HG03575 (cell line): ENCODE data around the gene PGLYRP4.
"Not testable (repeated sequence)": the region's sequence is repeated elsewhere in the genome, so short reads cannot be mapped to it uniquely, and the experiment has no call there.

ENCODE experiments used
- ATAC-seq: cut with Tn5 transposase; IDR thresholded peaks from one replicate; pipeline ENCODE4 v1.9.1; 2021; ENCODE audit not compliant: unreplicated experiment, insufficient number of reproducible peaks, low FRiP score; ENCODE audit errors: extremely low read depth

Gene PGLYRP4

DNA sequence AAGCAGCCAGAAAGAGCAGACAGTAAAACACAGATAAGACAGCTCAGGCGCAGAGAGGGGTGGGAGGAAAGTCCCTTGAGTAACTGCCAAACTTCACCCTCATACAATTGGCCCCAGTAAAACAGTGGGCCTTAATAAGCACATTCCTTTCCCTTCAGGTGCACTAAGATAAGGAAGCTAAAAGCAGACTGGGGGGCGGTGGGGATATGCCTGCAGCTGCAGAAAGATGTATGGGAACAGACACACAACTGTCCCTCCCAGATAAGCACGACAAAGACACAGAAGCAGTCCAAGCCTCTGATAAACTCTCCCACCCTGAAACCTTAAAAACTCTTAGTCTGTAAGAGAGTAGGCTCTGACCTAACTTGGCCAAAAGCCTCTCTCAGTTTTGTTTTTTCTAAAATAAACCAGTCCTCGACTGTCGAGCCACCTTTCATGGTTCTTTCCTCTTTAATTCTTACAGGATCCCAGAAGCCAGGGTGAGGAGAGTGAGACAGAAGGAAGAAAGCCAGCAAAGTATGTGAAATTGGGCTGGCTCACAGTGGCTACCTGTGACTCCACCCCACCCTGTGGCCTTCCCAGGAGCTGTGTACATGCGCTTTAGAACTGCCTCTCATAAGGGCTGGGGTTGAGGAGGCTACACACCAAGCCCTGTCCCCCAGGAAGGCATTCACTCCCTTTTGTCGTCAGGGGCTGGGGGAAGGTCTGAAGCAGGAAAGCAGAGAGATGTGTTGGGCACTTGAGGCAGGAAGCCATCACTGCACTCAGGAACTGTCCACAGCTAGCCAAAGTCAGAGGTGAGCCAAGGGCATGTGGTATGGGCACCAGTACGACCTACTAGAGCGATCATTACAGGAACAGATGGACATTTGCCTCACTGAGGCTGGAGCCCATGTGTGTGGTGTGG, 4.6 kb downstream of the PGLYRP4 start:
- no peak for ATAC-seq

DNA sequence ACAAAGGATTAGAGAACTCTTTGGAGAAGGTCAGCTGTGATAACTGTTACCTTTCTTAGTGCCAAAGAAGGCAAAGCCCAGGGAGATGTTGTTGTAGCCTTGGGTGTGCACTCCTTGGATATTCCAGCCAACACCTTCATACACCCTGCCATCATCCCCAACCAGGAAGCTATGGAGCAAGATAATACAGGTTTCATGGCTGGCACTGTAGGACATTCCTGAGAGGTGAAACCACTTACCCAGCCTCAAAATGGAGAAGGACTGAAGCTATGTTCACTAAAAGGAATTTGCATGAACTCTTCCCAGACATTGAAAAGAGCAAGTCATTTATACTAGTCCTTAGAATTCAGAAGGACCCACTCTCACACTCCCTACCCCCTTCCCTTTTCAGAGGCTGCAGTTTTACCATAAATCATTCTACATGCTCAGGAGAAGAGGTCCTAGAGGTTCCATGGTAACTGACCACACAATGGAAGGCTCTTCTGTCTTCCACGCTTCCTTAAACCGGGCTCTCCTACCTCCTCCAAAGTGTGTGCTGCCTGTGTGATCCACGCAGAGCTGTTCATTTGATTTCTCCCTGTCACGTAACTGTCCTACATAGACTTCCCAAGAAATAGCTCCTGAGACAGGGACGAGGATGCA, 5.5 kb downstream of the PGLYRP4 start:
- no peak for ATAC-seq

DNA sequence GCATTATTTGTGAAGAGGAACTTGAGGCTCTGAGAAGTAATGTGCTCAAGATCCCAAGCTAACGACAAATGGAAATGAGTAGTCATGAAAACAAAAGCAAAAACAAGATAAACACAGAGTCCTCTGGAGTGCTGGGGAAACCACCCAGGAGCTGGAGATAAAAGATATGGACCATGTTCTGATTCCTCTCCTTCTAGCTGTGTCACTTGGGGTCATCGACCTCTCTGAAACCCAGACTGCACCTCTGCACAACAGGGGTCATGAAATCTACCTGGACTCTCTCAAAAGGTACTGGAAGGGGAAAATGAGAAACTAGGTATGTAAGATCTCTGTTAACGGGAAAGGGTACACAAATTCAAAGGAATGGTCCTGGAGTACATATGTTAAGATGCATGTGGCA, 6.5 kb downstream of the PGLYRP4 start:
- no peak for ATAC-seq

DNA sequence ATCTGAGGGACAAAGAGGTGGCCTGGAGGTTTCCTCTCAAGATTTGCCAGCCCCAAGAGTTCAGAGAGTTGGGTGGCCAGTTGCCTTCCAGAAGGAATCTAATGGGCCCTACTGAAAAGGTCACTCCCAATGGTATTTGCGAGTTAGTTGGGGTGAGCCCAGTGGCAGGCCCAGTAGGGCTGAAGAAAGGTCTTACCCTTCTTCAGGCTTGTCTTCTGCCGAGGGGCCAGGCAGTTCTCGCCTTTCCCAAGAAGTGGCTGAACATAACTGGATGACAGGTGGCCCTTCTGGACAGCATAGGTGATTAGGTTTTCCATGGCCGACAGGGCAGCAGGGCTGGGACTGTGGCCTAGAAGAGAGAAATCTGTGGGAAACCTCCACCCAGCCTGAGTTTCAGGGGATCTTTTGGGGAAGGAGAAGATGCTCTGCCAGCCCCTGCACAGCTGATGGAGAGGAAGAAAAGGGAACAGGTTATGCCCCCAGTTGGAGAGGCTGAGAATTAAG, 7.2 kb downstream of the PGLYRP4 start:
- no peak for ATAC-seq

DNA sequence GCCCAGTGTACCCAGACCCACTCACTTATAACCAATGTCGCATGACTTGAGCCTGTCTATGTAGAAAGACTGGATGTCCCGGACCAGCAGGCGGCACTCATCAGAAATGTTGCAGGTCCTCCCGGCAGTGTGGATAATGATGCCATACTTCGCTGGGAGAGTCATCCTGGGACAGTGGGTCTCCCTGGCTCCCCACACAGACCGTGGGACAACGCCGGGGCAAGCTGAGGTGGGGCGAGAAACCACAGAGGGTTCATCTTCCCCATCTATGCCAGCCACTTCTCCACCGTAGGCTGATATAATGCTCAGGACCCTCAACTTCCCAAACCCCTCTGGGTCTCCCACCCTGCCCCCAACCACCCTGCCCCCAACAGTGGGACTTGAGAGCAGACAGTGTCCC, 8.3 kb downstream of the PGLYRP4 start:
- ATAC-seq: no peak

DNA sequence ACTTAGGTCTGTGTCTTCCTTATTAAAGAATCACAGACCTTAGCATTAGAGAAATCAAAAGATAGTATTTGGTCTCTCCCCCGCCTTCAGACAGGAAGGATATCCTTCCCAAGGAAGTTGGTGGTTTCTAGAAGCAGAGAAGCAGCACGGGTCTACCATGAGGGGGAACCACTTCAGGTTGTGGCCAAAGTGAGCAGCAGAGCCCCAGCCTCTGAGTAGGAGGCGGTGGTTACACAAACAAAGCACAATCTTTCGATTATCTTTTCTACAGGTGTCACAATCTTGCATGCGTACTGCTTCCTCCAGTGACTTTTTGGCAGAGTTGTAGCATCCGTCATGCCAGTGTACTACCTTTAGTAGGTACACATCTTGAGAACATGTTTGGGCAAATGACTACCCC, 8.8 kb downstream of the PGLYRP4 start:
- ATAC-seq: no peak

DNA sequence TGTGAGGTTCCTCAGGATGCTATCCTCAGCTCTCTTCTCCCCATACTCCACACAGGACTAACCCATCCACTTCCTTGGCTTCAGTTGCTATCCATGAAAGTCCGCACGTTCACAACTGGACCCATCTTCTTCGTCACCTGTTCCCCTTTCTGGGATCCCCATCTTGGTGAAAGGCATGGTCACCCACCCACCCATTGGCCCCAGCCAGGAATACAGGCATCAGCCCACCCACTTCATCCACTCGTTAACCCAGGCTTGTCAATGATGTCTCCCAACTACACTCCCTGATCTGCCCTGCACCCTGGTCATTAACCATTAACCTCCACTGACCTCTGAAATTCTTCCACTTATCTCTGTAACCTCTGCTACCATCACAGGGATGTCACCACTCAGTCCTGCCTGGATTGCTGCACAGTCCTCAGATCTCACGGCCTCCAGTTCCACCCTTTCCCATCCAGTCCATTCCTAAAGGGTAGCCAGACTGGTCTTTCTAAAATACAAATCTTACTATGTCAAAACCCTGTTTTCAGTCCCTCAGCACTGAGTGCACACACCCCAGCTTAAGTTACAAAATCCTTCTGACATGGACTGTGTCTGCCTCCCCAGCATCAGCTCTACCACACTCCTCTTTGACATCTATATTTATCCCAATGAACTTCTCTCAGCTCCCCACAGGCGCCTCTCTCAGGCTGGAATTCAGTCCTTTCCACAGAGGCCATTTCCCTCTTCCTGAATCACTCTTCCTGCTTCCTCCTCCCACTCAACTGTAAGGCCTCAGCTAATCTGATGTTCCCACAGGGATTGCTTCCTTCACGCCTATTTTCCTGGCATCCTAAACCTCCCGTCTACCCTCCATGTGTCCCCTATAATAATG, 10.4 kb downstream of the PGLYRP4 start:
- no peak for ATAC-seq

DNA sequence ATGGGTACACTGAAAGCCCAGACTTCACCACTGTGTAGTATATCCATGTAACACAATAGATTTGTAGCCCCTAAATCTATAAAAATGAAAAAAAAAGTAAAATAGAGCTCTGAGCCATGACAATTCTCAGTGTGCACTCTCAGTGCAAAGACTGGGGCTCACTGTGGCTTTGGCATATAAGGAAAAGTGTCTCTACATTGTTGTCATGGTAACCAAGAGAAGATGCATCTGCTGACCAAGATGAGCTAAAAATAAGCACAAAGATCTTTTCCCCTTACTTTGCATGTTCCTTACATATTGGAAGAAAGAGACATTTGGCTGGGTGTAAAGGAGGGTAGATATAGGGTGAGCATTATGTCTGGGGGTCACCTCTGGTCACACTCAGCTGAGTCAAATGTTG, 12.0 kb downstream of the PGLYRP4 start:
- ATAC-seq: no peak

DNA sequence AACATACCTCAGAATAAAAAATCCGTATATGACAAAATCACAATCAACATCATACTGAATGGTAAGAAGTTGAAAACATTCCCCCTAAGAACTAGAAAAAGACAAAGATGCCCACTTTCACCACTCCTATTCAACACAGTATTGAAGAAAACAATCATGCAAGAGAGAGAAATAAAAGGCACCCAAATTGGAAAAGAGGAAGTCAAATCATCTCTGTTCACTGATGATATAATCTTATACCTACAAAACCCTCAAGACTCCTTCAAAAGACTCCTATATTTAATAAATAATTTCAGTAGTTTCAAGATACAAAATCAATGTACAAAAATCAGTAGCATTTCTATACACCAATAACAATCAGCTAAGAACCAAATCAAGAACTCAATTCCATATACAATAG, 14.7 kb downstream of the PGLYRP4 start:
- ATAC-seq: no peak

DNA sequence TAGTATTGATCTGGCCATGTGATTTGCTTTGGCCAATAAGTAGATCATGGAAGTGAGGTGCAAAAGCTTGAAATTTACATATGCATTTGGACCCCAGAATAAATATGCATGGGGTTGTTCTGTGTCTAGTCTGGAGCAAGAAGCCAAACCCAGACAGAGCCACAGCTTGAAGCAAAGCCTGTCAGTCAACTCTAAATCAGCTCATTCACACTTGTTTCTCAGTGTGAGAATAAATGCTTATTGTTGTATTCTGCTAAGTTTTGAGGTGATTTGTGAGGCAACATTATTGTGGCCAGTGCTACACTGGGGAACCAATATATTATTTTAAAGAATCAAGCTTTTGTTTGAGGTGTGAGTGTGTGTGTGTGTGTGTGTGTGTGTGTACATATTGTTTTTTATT, 23.7 kb downstream of the PGLYRP4 start:
- no peak for ATAC-seq

DNA sequence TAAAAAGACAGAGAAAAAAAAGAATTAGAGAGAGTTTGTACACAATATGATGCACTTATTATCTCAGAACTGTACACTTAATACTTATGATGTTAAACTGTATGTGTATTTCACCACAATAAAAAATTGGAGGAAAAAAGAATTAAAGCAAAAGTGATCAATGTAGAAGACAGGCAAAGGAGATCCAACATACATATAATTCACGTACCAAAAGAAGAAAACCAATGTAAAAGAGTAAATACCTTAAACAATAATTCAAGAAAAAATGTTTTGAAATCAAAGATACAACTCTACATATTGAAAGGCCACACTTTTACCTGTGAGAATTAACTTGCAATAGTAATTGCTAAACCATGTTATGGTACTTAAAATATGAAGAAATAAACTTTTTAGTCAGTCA, 26.1 kb downstream of the PGLYRP4 start:
- no peak for ATAC-seq

DNA sequence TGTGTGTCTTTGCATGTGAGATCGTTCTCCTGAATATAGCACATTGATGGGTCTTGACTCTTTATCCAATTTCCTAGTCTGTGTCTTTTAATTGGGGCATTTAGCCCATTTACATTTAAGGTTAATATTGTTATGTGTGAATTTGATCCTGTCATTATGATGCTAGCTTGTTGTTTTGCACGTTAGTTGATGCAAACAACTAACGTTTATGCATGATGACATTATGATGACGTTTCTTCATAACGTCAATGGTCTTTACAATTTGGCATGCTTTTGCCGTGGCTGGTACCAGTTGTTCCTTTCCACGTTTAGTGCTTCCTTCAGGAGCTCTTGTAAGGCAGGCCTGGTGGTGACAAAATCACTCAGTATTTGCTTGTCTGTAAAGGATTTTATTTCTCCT, 30.5 kb downstream of the PGLYRP4 start:
- not testable (repeated sequence) for ATAC-seq

DNA sequence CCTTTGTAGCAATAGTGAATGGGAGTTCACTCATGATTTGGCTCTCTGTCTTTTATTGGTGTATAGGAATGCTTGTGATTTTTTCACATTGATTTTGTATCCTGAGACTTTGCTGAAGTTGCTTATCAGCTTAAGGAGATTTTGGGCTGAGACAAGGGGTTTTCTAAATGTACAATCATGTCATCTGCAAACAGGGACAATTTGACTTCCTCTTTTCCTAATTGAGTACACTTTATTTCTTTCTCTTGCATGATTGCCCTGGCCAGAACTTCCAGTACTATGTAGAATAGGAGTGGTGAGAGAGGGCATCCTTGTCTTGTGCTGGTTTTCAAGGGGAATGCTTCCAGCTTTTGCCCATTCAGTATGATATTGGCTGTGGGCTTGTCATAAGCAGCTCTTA, 32.6 kb downstream of the PGLYRP4 start:
- not testable (repeated sequence) for ATAC-seq

DNA sequence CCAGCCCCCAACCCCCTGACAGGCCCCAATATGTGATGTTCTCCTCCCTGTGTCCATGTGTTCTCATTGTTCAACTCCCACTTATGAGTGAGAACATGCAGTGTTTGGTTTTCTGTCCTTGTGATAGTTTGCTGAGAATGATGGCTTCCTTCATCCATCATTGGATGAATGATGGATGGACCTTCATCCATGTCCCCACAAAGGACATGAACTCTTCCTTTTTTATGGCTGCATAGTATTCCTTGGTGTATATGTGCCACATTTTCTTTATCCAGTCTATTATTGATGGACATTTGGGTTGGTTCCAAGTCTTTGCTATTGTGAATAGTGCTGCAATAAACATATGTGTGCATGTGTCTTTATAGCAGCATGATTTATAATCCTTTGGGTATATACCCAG, 34.3 kb downstream of the PGLYRP4 start:
- not testable (repeated sequence) for ATAC-seq

DNA sequence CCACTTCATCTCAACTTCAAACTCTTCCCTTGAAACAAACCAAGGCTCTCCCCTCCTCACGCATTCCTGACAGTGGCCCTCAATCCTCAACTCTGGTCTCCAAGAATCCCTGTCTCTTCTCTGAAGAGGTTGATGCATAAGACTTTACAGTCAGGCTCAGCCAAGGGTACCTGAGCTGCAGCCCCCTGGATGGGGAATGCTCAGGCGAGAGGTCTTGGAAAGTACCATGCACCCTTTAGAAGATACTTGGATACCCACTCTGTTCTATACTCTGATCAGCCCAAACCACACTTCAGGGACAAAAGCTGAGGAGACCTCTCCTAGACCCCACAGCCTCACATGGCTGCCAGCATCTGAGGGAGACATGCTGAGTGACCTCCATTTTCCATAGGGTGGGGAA, 35.4 kb downstream of the PGLYRP4 start:
- no peak for ATAC-seq

DNA sequence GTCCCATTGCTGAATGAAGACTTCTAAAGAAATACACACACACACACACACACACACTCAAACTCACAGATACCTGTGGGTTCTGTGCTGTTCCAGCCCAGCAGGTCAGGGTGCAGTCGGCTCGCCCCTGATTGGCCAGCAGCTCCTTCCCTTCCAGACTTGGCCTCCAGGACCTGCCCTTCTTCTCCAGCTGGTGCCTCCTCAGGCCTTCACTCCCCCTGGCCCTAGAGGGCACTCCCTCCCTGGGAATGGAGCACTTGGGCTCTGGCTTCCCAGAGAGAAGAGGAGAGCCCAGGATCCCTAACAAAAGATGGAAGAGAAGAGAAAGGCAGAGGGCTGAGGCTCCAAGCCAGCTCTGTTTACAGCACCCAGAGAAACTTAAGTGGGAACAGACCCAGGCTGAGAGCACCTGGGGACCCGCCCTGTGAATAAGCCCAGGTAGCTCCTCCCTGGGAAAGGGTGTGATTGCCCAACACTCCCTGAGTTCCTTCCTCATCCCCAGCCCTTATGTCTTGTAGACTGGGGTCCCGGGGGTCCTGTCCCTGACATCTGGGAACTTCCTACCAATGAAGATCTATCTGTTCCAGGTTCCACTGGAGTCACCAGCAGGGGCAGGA, 36.0 kb downstream of the PGLYRP4 start, which contains the start of gene PGLYRP3:
TSS of gene PGLYRP3 (minus strand) at position 383 of the 617 bp plus-strand sequence. CDS start 2,287 bp downstream, outside the sequence.
- ATAC-seq: no peak

DNA sequence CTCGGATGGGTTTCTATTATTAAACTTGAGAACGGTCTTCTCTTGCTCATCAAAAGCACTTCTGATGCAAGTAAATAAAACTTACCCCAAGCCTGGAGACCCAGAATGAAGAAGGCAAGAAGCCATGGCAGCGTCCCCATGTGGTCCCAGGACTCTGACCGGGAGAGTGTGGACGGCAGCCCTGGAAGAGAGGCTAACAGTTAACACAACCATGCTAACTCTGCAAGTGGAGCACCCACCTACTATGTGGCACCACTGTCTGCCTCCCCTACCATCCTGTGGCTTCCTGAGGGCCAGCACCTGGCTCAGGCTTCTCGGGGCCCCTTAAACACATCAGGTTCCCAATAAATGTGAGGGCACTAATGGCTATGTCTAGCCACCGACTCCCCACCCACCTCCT, 38.1 kb downstream of the PGLYRP4 start:
- ATAC-seq: no peak

DNA sequence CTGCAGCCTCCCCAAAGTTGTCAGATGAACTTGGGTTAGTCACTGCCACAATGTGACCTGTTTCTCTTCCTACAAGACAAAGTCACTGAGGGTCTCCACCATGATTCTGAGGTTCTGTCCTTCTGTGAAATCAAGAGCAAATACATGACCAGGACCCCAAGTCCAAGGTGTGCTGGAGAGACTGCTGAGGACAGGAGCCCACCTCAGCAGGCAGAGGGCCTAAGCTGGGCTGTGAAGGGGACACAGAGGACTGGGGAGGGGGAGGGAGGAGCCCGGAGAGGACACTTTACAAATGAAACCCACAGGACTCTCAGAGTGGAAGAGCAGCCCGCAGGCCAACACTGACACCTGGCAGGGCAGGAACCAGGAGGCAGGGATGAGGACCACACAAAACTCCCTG, 39.2 kb downstream of the PGLYRP4 start:
- ATAC-seq: no peak

DNA sequence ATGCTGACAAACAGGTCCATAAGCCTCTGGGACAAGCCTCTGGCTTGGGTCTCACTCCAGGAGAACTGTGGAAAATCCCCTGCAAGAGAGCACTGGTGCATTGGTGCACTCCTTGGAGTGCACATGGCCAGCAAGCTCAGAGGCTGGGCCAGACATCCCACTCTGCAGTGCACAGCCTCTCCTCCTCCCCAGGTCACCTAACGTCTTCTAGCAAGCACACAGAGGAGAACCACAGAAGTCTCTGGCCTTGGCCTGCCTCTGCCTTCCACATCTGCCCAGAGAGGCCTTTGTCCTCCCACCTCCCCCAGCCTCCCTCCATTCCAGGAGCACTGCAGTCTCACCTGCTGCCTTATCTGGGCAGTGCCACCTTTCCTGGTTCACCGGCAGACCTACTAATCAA, 40.1 kb downstream of the PGLYRP4 start:
- no peak for ATAC-seq
